ENCODE measurements around the gene IL20RA. TPM values are rescaled to one million over a fixed set of nuclear protein-coding genes. Genes with fewer than 3 reads are reported as not detected.

The IL20RA gene
- polyA plus RNA-seq, 3 donors, result not detected

- WGBS (ENCODE audit: insufficient coverage), result no CpG with 5 or more reads among the region's 4 CpGs
Observed at GRCh38 chr6:136982928-136983327, 61.8 kb downstream of the IL20RA start.

DNA sequence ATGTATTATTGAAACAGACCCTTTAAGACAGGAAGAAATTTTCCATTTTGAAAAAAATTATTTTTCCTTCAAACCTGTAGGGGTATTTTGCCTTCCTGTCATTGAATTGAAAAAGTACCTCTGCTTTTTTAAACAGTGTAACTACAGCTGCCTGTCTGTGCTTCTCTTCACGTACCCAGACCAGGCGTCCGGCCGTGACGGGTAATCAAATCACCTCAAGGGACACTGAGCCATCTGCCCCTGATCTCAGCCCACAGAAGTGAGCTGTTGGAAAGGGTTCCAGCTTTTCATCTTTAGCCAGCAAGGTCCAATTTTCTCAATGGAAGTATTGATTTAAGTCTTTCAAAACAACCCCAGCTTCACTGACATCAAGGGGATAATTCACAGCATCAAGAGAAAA is 64.7 kb downstream of the IL20RA start:
- H3K9me3 ChIP-seq (replicated peaks in 1 of 2; ENCODE audit: control insufficient read depth in 1 of 2, insufficient read depth in 1 of 2, low read length in 2 of 2), result no peaks in the 10 kb centered on the region
- no peak overlapping the region for H3K4me2 ChIP-seq (replicated peaks; ENCODE audit: extremely low read depth, low read length, poor library complexity, severe bottlenecking)
- 92% methylated on average over 4 of the region's 5 CpGs for WGBS (ENCODE audit: insufficient coverage)
- no peaks in the 10 kb centered on the region for H3K36me3 ChIP-seq (replicated peaks in 1 of 2; ENCODE audit: control insufficient read depth in 1 of 2, insufficient read depth in 2 of 2, low read length in 2 of 2)
- DNase-seq, result no peak
- no peaks in the 10 kb centered on the region for H4K20me1 ChIP-seq (ENCODE audit: insufficient read depth, low read length)
- TF ChIP-seq, protein P1, sequence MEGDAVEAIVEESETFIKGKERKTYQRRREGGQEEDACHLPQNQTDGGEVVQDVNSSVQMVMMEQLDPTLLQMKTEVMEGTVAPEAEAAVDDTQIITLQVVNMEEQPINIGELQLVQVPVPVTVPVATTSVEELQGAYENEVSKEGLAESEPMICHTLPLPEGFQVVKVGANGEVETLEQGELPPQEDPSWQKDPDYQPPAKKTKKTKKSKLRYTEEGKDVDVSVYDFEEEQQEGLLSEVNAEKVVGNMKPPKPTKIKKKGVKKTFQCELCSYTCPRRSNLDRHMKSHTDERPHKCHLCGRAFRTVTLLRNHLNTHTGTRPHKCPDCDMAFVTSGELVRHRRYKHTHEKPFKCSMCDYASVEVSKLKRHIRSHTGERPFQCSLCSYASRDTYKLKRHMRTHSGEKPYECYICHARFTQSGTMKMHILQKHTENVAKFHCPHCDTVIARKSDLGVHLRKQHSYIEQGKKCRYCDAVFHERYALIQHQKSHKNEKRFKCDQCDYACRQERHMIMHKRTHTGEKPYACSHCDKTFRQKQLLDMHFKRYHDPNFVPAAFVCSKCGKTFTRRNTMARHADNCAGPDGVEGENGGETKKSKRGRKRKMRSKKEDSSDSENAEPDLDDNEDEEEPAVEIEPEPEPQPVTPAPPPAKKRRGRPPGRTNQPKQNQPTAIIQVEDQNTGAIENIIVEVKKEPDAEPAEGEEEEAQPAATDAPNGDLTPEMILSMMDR (IDR thresholded peaks at IDR 0.05), result no peak
- H3K27ac ChIP-seq (ENCODE audit: low read depth in 1 of 2, low read length in 2 of 2), result no peak overlapping the region
- no peaks in the 10 kb centered on the region for H3K79me2 ChIP-seq (ENCODE audit: insufficient read depth, low read length)
- H2AFZ ChIP-seq (ENCODE audit: insufficient read depth, low read depth, low read length, poor library complexity, severe bottlenecking), result no peak overlapping the region
- Mint-ChIP-seq H3K4me1 (peaks cover 2% of the 10 kb centered on the region), H3K9me3 (no peaks in the 10 kb centered on the region), H3K27me3 (ENCODE audit: low read depth in 3 of 3) (peaks cover 16 to 25% (median 16%) of the 10 kb centered on the region in 3 donors), H3K27ac (no peak overlapping the region), H3K4me3 (no peak overlapping the region), H3K36me3 (no peaks in the 10 kb centered on the region)
- no peak overlapping the region for H3K4me3 ChIP-seq (replicated peaks in 1 of 3; ENCODE audit: low read depth in 2 of 3, low read length in 3 of 3)
- no peaks in the 10 kb centered on the region for H3K4me1 ChIP-seq (ENCODE audit: control insufficient read depth in 1 of 2, insufficient read depth in 2 of 2, low read length in 2 of 2)
- no peak overlapping the region for H3K9ac ChIP-seq (ENCODE audit: insufficient read depth, low read length, poor library complexity, severe bottlenecking)
- intact Hi-C loops (cut with micrococcal nuclease), result no loop called here
- H3K27me3 ChIP-seq (ENCODE audit: control insufficient read depth in 2 of 2, insufficient read depth in 2 of 2, low read length in 2 of 2), result peaks cover 5% of the 10 kb centered on the region in 2 donors

More at GRCh38 chr6:136982928-136983327, 61.8 kb downstream of the IL20RA start:
- Histone ChIP-seq H3K4me3 (replicated peaks in 1 of 3; ENCODE audit: low read depth in 2 of 3, low read length in 3 of 3) (no peak overlapping the region), H3K27me3 (ENCODE audit: control insufficient read depth in 2 of 2, insufficient read depth in 2 of 2, low read length in 2 of 2) (peaks cover 8 to 20% of the 10 kb centered on the region in 2 donors), H3K9ac (ENCODE audit: insufficient read depth, low read length, poor library complexity, severe bottlenecking) (no peak overlapping the region), H3K4me2 (replicated peaks; ENCODE audit: extremely low read depth, low read length, poor library complexity, severe bottlenecking) (no peak overlapping the region), H3K9me3 (replicated peaks in 1 of 2; ENCODE audit: control insufficient read depth in 1 of 2, insufficient read depth in 1 of 2, low read length in 2 of 2) (no peaks in the 10 kb centered on the region), H4K20me1 (ENCODE audit: insufficient read depth, low read length) (no peaks in the 10 kb centered on the region), H3K27ac (ENCODE audit: low read depth in 1 of 2, low read length in 2 of 2) (no peak overlapping the region), H3K4me1 (ENCODE audit: control insufficient read depth in 1 of 2, insufficient read depth in 2 of 2, low read length in 2 of 2) (no peaks in the 10 kb centered on the region), H2AFZ (ENCODE audit: insufficient read depth, low read depth, low read length, poor library complexity, severe bottlenecking) (no peak overlapping the region), H3K36me3 (replicated peaks in 1 of 2; ENCODE audit: control insufficient read depth in 1 of 2, insufficient read depth in 2 of 2, low read length in 2 of 2) (no peaks in the 10 kb centered on the region), H3K79me2 (ENCODE audit: insufficient read depth, low read length) (no peaks in the 10 kb centered on the region)
- TF ChIP-seq, protein P1 (IDR thresholded peaks at IDR 0.05), result no peak
- intact Hi-C loops (cut with micrococcal nuclease), result no loop called here
- H3K27ac Mint-ChIP-seq, result no peak overlapping the region
- H3K4me3 Mint-ChIP-seq, result no peak overlapping the region
- H3K27me3 Mint-ChIP-seq (ENCODE audit: low read depth in 3 of 3), result peaks cover 18 to 39% (median 25%) of the 10 kb centered on the region in 3 donors
- no peak for DNase-seq
- no peaks in the 10 kb centered on the region for H3K9me3 Mint-ChIP-seq
- H3K36me3 Mint-ChIP-seq, result no peaks in the 10 kb centered on the region
- no peaks in the 10 kb centered on the region for H3K4me1 Mint-ChIP-seq

All from CD14-positive monocyte (primary cell).